Choroid plexus epithelial cell (primary cell): ENCODE data around the gene CHD6.

Source experiments
- DNase-seq: peaks from one replicate; pipeline ENCODE4 v3.0.0-alpha.2; 2010; ENCODE audit warnings: low read depth
- H3K4me3 ChIP-seq: 2 replicates; pipeline ENCODE4 v1.5.1; 2011; ENCODE audit warnings: low read depth, mild to moderate bottlenecking, control low read depth, low read length, moderate library complexity
- CTCF ChIP-seq: conservative IDR thresholded peaks from 2 replicates; pipeline ENCODE4 v1.5.1; 2011; ENCODE audit warnings: low read depth, mild to moderate bottlenecking, control low read depth, inconsistent platforms, low read length, moderate library complexity

Gene CHD6

DNA sequence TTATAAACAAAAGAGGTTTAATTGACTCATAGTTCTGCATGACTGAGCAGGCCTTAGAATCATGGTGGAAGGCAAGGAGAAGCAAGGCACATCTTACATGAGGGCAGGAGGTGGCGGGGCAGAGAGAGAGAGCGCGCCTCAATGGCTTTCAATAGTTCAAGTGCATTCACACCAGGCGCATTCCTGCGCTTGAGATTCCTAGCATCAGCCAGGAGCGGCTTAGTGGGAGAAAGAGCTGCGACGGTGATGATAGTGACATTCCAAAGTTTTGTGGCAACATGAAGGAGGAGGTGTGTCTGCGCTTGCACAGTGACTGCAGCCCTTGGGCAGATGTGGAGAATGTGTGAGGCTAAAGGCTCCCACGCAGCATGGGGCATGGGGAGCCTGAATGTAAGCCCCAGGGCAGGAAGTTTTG, 226.6 kb downstream of the CHD6 start:
- no peak for DNase-seq
- H3K4me3 ChIP-seq: no peak overlapping the region
- TF ChIP-seq CTCF: no peak

DNA sequence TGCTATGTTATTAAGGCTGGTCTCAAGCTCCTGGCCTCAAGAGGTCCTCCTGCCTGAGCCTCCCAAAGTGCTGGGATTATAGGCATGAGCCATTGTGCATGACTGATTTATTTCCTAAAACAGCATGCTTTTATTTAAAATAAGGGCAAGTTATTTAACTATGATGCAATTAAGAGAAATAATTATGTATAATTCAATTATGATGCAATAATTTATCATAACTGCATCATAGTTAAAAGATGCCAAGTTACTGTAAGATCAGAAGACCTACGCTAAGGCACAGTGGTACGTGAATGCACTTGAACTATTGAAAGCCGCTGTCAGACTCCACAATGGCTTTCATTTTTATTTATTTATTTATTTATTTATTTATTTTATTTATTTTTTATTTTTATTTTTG, 227.3 kb downstream of the CHD6 start:
- DNase-seq: no peak
- no peak overlapping the region for H3K4me3 ChIP-seq
- no peak for TF ChIP-seq CTCF

GRCh38 chr20:41387444-41387851, 230.7 kb downstream of the CHD6 start:
- peak; percentile 50 for DNase-seq
- TF ChIP-seq CTCF: peak; percentile 41

DNA sequence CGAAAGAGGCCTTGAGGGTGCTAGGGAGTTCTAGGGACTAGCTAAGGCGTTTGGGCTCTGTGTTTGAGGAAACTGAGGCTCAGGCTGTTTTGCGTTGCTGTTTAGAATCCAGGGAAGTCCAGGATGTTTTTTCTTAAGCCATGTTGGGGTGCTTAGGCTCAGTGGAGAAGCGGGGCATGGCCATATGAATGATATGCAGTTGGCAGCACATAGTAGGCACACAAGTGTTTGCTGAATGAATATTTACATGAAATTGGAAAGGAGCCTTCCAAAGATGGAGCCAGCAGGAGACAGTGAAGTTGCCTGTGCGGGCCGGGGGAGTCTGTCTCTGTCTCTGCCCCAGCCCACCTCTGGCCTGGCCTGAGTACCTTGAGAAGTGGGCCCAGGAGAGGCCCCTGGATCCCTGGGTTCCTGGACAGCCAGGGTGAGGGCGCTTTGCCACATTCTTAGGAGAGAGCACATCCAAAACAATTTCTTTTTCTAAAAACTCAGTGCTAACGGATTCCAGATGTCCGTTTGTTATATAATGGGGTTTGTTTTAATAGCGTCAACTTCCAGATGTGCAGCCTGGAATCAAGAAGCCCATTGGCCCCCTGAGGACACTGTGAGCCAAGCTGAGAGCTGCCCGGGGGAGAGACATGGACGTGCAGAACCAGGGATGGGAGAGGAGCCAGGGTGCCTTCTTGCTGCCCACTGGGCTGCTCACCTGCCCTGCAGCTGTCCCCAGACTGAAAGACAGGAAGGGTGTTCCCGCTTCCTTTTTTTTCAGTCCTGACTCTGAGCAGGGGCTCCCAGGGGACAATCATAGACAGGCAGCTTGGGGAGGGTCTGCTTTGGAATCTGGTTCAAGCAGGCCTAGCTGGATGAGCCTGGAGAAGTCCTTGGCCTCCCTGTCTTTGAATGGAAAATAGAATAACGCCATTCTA, 231.4 kb downstream of the CHD6 start:
- H3K4me3 ChIP-seq: no peak overlapping the region
- DNase-seq: no peak
- TF ChIP-seq CTCF: no peak

More at GRCh38 chr20:41387444-41387851, 230.7 kb downstream of the CHD6 start:
- no peak overlapping the region for H3K4me3 ChIP-seq

DNA sequence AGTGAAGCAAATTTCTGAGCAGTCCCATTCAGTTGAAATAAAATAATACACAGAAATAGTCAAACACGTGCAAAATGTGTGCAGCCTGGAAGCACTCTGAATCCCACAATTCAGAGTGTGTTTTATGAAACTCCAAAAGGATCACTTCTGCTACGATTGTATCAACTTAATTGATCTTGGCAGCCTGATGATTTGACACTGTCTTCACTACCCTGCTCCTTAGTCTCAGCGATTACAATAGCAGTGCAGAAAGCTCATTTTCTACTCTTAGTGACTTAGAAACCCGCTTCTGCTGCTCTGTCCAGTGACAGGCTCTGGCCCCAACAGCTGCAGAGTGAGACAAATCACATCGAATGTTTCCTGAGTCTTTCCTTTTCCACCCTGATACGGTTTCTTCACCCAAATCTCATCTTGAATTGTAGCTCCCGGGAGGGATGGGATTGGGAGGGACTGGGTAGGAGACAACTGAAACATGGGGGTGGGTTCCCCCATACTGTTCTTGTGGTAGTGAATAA, 235.3 kb downstream of the CHD6 start:
- DNase-seq: no peak
- no peak for TF ChIP-seq CTCF
- H3K4me3 ChIP-seq: no peak overlapping the region

GRCh38 chr20:41380551-41381193, 237.5 kb downstream of the CHD6 start:
- no peak overlapping the region for H3K4me3 ChIP-seq
- TF ChIP-seq CTCF: no peak
- DNase-seq: no peak
